GM12872 (cell line): ENCODE results near the gene ALB.

Experiments
- TF ChIP-seq, protein P1 (sequence below): IDR thresholded peaks from 3 replicates; pipeline ENCODE4 v1.5.1; 2011; ENCODE audit warnings: low read depth, mild to moderate bottlenecking, low read length, moderate library complexity; ENCODE audit not compliant: insufficient read depth

Gene ALB

DNA sequence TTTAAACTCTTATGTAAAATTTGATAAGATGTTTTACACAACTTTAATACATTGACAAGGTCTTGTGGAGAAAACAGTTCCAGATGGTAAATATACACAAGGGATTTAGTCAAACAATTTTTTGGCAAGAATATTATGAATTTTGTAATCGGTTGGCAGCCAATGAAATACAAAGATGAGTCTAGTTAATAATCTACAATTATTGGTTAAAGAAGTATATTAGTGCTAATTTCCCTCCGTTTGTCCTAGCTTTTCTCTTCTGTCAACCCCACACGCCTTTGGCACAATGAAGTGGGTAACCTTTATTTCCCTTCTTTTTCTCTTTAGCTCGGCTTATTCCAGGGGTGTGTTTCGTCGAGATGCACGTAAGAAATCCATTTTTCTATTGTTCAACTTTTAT, at the start of gene ALB:
Gene ALB, plus strand, starts transcription at position 246 of the 400 bp plus-strand sequence. Its CDS starts 41 bp downstream, at position 287.
- TF ChIP-seq, protein P1, sequence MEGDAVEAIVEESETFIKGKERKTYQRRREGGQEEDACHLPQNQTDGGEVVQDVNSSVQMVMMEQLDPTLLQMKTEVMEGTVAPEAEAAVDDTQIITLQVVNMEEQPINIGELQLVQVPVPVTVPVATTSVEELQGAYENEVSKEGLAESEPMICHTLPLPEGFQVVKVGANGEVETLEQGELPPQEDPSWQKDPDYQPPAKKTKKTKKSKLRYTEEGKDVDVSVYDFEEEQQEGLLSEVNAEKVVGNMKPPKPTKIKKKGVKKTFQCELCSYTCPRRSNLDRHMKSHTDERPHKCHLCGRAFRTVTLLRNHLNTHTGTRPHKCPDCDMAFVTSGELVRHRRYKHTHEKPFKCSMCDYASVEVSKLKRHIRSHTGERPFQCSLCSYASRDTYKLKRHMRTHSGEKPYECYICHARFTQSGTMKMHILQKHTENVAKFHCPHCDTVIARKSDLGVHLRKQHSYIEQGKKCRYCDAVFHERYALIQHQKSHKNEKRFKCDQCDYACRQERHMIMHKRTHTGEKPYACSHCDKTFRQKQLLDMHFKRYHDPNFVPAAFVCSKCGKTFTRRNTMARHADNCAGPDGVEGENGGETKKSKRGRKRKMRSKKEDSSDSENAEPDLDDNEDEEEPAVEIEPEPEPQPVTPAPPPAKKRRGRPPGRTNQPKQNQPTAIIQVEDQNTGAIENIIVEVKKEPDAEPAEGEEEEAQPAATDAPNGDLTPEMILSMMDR = no peak

DNA sequence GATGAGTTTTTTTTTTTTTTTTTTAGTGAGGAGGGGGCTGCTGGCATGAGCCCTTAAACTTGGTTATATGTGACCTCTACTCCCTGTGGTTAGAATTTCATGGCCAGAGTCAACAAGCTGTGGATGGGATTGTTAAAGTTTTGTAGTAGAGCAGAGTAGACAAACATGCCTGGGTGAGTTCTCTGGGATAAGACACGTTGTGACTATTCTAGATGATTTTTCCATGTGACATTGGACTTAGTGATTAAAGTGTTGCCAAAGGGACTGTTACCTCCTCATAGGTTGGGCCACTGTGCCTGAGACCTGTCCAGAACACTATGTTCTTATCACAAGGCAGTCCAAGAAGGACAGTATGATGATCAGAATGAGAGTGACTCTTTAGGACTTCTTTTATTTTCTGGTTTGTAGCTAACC, 28.8 kb upstream of the ALB start:
- TF ChIP-seq, protein P1 = no peak

DNA sequence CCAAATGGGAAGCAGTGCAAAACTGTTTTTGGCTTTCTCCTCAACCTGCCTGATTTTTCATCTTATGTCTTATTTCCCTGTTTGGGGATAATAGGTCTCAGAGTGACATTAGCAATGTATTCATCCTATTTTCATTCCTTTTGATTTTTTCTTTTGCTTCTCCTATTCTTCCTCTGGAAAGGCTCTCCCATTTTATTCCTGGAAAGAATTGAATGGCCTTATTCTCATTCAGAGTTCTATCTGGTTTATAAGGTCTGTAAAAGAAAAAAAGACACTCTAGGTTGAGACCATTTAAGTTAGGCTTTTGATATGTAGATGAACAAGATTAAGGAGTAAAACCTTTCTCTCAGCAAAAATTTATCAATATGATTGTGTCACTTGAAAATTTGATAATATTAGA, 27.8 kb upstream of the ALB start:
- TF ChIP-seq, protein P1 = no peak

DNA sequence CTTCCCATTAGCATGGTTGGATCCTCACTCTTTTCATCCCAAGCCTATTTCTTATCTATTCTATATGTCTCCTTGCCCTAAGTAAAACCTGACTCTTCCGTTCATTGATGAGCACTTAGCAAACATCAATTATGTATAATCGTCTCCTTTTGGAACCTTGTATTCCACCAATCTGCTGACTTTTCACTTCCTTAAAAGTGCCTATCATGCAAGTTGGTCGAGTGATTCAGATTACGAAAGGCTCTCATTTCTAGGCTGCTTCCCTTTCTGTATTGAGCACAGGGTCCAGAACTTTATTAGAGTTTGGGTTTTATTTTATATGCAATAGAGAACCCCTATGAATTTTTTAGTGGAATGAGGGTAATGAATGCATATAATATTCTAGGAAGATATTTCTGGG, 27.1 kb upstream of the ALB start:
- TF ChIP-seq, protein P1 = no peak

DNA sequence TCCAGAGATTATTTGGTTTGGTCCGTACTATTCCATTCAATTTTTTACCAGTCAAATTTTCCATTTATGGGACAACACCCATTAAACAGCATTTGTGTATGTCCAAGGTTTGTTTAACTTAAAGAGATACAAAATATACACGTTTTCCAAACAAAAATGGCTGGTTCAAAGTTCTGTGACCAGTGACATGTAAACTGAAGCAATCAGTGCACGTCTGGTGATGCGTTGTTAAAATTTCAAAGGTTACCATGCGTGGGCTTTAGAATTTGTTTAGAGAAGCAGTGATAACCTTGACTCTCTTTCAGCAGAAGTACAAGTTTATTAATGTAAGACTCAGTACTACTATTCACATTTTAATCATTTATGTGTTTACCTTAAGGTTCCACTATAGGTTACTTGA, 25.2 kb upstream of the ALB start:
- TF ChIP-seq, protein P1 = no peak

DNA sequence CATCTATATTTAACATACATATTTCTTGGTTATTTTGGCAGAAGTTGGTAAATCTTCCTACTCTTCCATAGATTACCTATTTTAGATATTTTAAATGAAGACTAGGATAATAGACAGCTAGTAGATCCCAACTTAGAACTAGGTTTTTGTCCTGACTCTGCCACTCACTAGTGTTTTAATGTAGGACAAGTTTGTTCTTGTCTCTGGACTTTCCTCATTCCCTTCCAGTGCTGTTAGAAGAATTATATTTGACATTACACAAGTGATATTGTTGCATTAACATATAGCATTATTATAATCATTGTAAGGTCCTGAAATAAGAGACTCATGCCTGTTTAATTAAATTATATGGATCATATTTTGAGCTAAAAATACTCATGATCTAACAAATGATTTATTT, 24.1 kb upstream of the ALB start:
- TF ChIP-seq, protein P1 = no peak

DNA sequence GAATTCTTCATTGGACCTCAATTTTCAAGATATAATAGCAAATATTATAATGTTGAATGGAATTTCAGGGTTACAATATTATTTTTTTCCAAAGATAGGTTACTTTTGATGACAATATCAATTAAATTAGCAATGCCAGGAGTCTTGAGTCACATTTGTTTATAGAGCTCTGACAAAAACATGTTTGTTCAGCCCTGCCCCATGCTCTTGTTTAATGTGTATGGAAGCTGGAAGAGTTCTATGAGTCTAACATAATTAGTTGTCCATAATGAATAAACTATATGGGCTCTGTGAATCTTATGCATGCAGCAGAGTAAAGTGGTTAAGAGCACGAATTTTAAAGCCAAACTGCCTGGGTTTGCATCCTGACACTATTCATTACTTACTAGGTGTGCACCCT, 22.9 kb upstream of the ALB start:
- TF ChIP-seq, protein P1 = no peak

DNA sequence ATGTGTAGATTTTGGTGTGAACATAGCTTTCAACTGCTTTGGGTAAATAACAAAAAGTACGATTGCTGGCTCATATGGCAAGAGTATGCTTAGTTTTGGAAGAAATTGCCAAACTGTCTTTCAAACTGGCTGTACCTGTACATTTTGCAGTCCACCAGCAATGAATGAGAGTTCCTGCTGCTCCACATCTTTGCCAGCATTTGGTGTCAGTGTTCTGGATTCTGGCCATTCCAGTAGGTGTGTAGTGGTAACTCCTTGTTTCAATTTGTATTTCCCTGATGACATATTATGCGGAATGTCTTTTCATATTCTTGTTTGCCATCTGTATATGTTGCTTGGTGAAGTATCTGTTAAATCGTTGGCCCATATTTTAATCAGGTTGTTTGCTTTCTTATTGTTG, 20.6 kb upstream of the ALB start:
- TF ChIP-seq, protein P1 = no peak
